Karpas-422 (cell line): Measurements from ENCODE around the gene ULK4. TPM values are rescaled to one million over a fixed set of nuclear protein-coding genes. Genes with fewer than 3 reads are reported as not detected.
"Not testable (repeated sequence)": the region's sequence is repeated elsewhere in the genome, so short reads cannot be mapped to it uniquely, and the experiment has no call there.

Experiments
- DNase-seq: peaks from one replicate; pipeline ENCODE4 v3.0.0-alpha.2; 2015
- H2AFZ ChIP-seq: fragments of 200-600 bp; sonication (generic); 2 replicates; pipeline ENCODE4 v1.6.1; 2014; ENCODE audit warnings: antibody characterized with exemption, low read length, mixed read lengths
- H3K27ac ChIP-seq: fragments of 200-600 bp; sonication (generic); 2 replicates; pipeline ENCODE4 v1.5.1; 2014; ENCODE audit warnings: mild to moderate bottlenecking, low read length, moderate library complexity
- H3K27me3 ChIP-seq: fragments of 200-600 bp; sonication (generic); 2 replicates; pipeline ENCODE4 v1.6.1; 2014; ENCODE audit warnings: low read length, mixed read lengths
- H3K36me3 ChIP-seq: fragments of 200-600 bp; sonication (generic); 2 replicates; pipeline ENCODE4 v1.6.1; 2014; ENCODE audit warnings: low read length, mixed read lengths; ENCODE audit not compliant: insufficient read depth
- H3K4me1 ChIP-seq: fragments of 200-600 bp; sonication (generic); 2 replicates; pipeline ENCODE4 v1.6.1; 2014; ENCODE audit warnings: mild to moderate bottlenecking, low read length, mixed read lengths
- H3K4me2 ChIP-seq: fragments of 200-600 bp; sonication (generic); 2 replicates; pipeline ENCODE4 v1.6.1; 2014; ENCODE audit warnings: low read length, low read depth, mild to moderate bottlenecking; ENCODE audit not compliant: poor library complexity, severe bottlenecking
- H3K4me3 ChIP-seq: fragments of 200-600 bp; sonication (generic); 2 replicates; pipeline ENCODE4 v1.5.1; 2014; ENCODE audit warnings: mild to moderate bottlenecking, antibody characterized with exemption, low read length, mixed read lengths
- H3K79me2 ChIP-seq: fragments of 200-600 bp; sonication (generic); 2 replicates; pipeline ENCODE4 v1.6.1; 2014; ENCODE audit warnings: mild to moderate bottlenecking, low read length, mixed read lengths
- H3K9ac ChIP-seq: fragments of 200-600 bp; sonication (generic); 2 replicates; pipeline ENCODE4 v1.6.0; 2014; ENCODE audit warnings: low read length
- H3K9me2 ChIP-seq: fragments of 200-600 bp; sonication (generic), shearing (Covaris generic); replicated peaks from 2 replicates; pipeline ENCODE4 v1.6.0; 2014; ENCODE audit warnings: mild to moderate bottlenecking, low read length, moderate library complexity; ENCODE audit not compliant: insufficient read depth
- H3K9me3 ChIP-seq: fragments of 300-700, 200-600 bp; sonication (generic); 2 replicates; pipeline ENCODE4 v1.6.1; 2014; ENCODE audit warnings: low read length, mixed read lengths
- H4K20me1 ChIP-seq: fragments of 200-600 bp; sonication (generic); 2 replicates; pipeline ENCODE4 v1.6.1; 2014; ENCODE audit warnings: mild to moderate bottlenecking, antibody characterized with exemption, low read length, low read depth; ENCODE audit not compliant: insufficient read depth
- total RNA-seq: library from RNA; depleted of rRNA; stranded (reverse); fragments of >200 nt; shearing (Covaris generic); gene quantifications from 2 replicates; pipeline ENCODE4 v1.2.3, GENCODE V29; 2014; ENCODE audit warnings: low replicate concordance

ULK4 gene
- total RNA-seq, 1 experiment from 2014 or later = 8.8 TPM

GRCh38 chr3:41701191-41701698 lies 260.7 kb downstream of the ULK4 start:
- Histone ChIP-seq H3K9me3 (no peaks in the 10 kb centered on the region), H3K9ac (no peak overlapping the region), H2AFZ (no peak overlapping the region), H3K4me2 (no peak overlapping the region), H3K27me3 (no peaks in the 10 kb centered on the region), H3K4me3 (no peak overlapping the region), H3K9me2 (no peaks in the 10 kb centered on the region), H3K36me3 (no peaks in the 10 kb centered on the region), H3K27ac (no peak overlapping the region), H4K20me1 (no peaks in the 10 kb centered on the region), H3K79me2 (no peaks in the 10 kb centered on the region), H3K4me1 (no peaks in the 10 kb centered on the region)
- no peak for DNase-seq

GRCh38 chr3:41700155-41700554 lies 261.7 kb downstream of the ULK4 start:
- H3K9me2 ChIP-seq = no peaks in the 10 kb centered on the region
- H3K4me3 ChIP-seq = no peak overlapping the region
- H3K9ac ChIP-seq = no peak overlapping the region
- H3K4me2 ChIP-seq = no peak overlapping the region
- H2AFZ ChIP-seq = no peak overlapping the region
- no peaks in the 10 kb centered on the region for H3K9me3 ChIP-seq
- no peaks in the 10 kb centered on the region for H3K36me3 ChIP-seq
- DNase-seq = no peak
- H3K27ac ChIP-seq = no peak overlapping the region
- no peaks in the 10 kb centered on the region for H3K79me2 ChIP-seq
- no peaks in the 10 kb centered on the region for H3K4me1 ChIP-seq
- no peaks in the 10 kb centered on the region for H4K20me1 ChIP-seq
- no peaks in the 10 kb centered on the region for H3K27me3 ChIP-seq

- H3K36me3 ChIP-seq = no peaks in the 10 kb centered on the region
- H3K79me2 ChIP-seq = no peaks in the 10 kb centered on the region
- H3K4me1 ChIP-seq = no peaks in the 10 kb centered on the region
- H3K4me2 ChIP-seq = no peak overlapping the region
- H4K20me1 ChIP-seq = no peaks in the 10 kb centered on the region
- no peak overlapping the region for H3K4me3 ChIP-seq
- H3K9me2 ChIP-seq = no peaks in the 10 kb centered on the region
- no peak overlapping the region for H2AFZ ChIP-seq
- no peak overlapping the region for H3K27ac ChIP-seq
- no peaks in the 10 kb centered on the region for H3K9me3 ChIP-seq
- no peaks in the 10 kb centered on the region for H3K27me3 ChIP-seq
- DNase-seq = no peak
- no peak overlapping the region for H3K9ac ChIP-seq
Observed at GRCh38 chr3:41698898-41699297, 263.0 kb downstream of the ULK4 start.

- Histone ChIP-seq H3K27me3 (no peaks in the 10 kb centered on the region), H3K9me3 (no peaks in the 10 kb centered on the region), H3K4me3 (no peak overlapping the region), H3K36me3 (no peaks in the 10 kb centered on the region), H3K4me1 (no peaks in the 10 kb centered on the region), H3K9ac (no peak overlapping the region), H3K79me2 (no peaks in the 10 kb centered on the region), H3K4me2 (no peak overlapping the region), H3K9me2 (no peaks in the 10 kb centered on the region), H2AFZ (no peak overlapping the region), H4K20me1 (no peaks in the 10 kb centered on the region), H3K27ac (no peak overlapping the region)
- no peak for DNase-seq
Observed at GRCh38 chr3:41697702-41698101, 264.2 kb downstream of the ULK4 start.

- H3K36me3 ChIP-seq, H3K4me1 ChIP-seq, H3K4me2 ChIP-seq, H3K9me2 ChIP-seq, H2AFZ ChIP-seq, H3K79me2 ChIP-seq, H3K4me3 ChIP-seq, H3K27me3 ChIP-seq, H3K9me3 ChIP-seq, H3K27ac ChIP-seq, H4K20me1 ChIP-seq, H3K9ac ChIP-seq: not testable (repeated sequence)
- peak; percentile 74 for DNase-seq
Observed at GRCh38 chr3:41695806-41696205, 266.1 kb downstream of the ULK4 start.

GRCh38 chr3:41693799-41694198 lies 268.1 kb downstream of the ULK4 start:
- H3K9me2 ChIP-seq = no peaks in the 10 kb centered on the region
- H3K27me3 ChIP-seq = no peaks in the 10 kb centered on the region
- H3K79me2 ChIP-seq = no peaks in the 10 kb centered on the region
- H2AFZ ChIP-seq = no peak overlapping the region
- H3K27ac ChIP-seq = no peak overlapping the region
- no peaks in the 10 kb centered on the region for H3K4me1 ChIP-seq
- H3K9ac ChIP-seq = no peak overlapping the region
- H3K4me2 ChIP-seq = no peak overlapping the region
- H3K9me3 ChIP-seq = no peaks in the 10 kb centered on the region
- no peak overlapping the region for H3K4me3 ChIP-seq
- no peak for DNase-seq
- H3K36me3 ChIP-seq = no peaks in the 10 kb centered on the region
- no peaks in the 10 kb centered on the region for H4K20me1 ChIP-seq

- H3K4me1 ChIP-seq = no peaks in the 10 kb centered on the region
- no peaks in the 10 kb centered on the region for H3K79me2 ChIP-seq
- H2AFZ ChIP-seq = no peak overlapping the region
- H3K4me3 ChIP-seq = no peak overlapping the region
- no peaks in the 10 kb centered on the region for H3K36me3 ChIP-seq
- no peak overlapping the region for H3K27ac ChIP-seq
- no peaks in the 10 kb centered on the region for H3K27me3 ChIP-seq
- no peaks in the 10 kb centered on the region for H3K9me3 ChIP-seq
- H3K4me2 ChIP-seq = no peak overlapping the region
- no peak for DNase-seq
- no peaks in the 10 kb centered on the region for H4K20me1 ChIP-seq
- H3K9ac ChIP-seq = no peak overlapping the region
- no peaks in the 10 kb centered on the region for H3K9me2 ChIP-seq
Observed at GRCh38 chr3:41690766-41691563, 270.9 kb downstream of the ULK4 start.

- Histone ChIP-seq H3K4me2 (no peak overlapping the region), H4K20me1 (no peaks in the 10 kb centered on the region), H3K9ac (no peak overlapping the region), H3K9me3 (no peaks in the 10 kb centered on the region), H3K4me1 (no peaks in the 10 kb centered on the region), H2AFZ (no peak overlapping the region), H3K9me2 (no peaks in the 10 kb centered on the region), H3K27ac (no peak overlapping the region), H3K4me3 (no peak overlapping the region), H3K36me3 (no peaks in the 10 kb centered on the region), H3K79me2 (no peaks in the 10 kb centered on the region), H3K27me3 (no peaks in the 10 kb centered on the region)
- DNase-seq = no peak
Observed at GRCh38 chr3:41688595-41689380, 273.1 kb downstream of the ULK4 start.
